ENCODE measurements around the gene PLD3.

GRCh38 chr19:40335855-40336600 lies 12.5 kb upstream of the PLD3 start:
- TF ChIP-seq POLR2AphosphoS5 (IDR thresholded peaks at IDR 0.05; ENCODE audit: low read depth) (no peak), REST (IDR thresholded peaks at IDR 0.05; ENCODE audit: unreplicated experiment) (no peak), CREB1 (CRISPR knock-in tag; IDR thresholded peaks at IDR 0.05; ENCODE audit: low read depth) (no peak), CTCF (conservative IDR thresholded peaks at IDR 0.05; ENCODE audit: low read depth in 2 of 2) (no peak), ZNF114 (CRISPR knock-in tag; IDR thresholded peaks at IDR 0.05) (no peak), EZH2phosphoT487 (IDR thresholded peaks at IDR 0.05; ENCODE audit: unreplicated experiment) (no peak), EZH2 (IDR thresholded peaks at IDR 0.05; ENCODE audit: low read depth, unreplicated experiment) (no peak), ETS1 (IDR thresholded peaks at IDR 0.05) (no peak), JUNB (IDR thresholded peaks at IDR 0.05; ENCODE audit: unreplicated experiment) (no peak), STAT1 (IDR thresholded peaks at IDR 0.05; ENCODE audit: unreplicated experiment) (no peak), NANOG (IDR thresholded peaks at IDR 0.05; ENCODE audit: borderline replicate concordance) (no peak)
